HFF-Myc (cell line): ENCODE data around the gene USP40.

Experiments
- DNase-seq: peaks from one replicate; pipeline ENCODE4 v3.0.0-alpha.2; 2011; ENCODE audit warnings: low read depth; ENCODE audit errors: extremely low read depth
- H3K4me3 ChIP-seq: replicated peaks from 2 replicates; pipeline ENCODE4 v1.5.1; 2011; ENCODE audit warnings: low read depth, mild to moderate bottlenecking, control low read depth, low read length
- CTCF ChIP-seq: IDR thresholded peaks from 2 replicates; pipeline ENCODE4 v1.5.1; 2012; ENCODE audit warnings: mild to moderate bottlenecking, low read depth, low read length, control low read depth; ENCODE audit errors: missing control alignments

Gene USP40

GRCh38 chr2:233513953-233514655 is 52.5 kb downstream of the USP40 start:
- TF ChIP-seq CTCF: no peak
- H3K4me3 ChIP-seq: no peak overlapping the region
- DNase-seq: no peak

DNA sequence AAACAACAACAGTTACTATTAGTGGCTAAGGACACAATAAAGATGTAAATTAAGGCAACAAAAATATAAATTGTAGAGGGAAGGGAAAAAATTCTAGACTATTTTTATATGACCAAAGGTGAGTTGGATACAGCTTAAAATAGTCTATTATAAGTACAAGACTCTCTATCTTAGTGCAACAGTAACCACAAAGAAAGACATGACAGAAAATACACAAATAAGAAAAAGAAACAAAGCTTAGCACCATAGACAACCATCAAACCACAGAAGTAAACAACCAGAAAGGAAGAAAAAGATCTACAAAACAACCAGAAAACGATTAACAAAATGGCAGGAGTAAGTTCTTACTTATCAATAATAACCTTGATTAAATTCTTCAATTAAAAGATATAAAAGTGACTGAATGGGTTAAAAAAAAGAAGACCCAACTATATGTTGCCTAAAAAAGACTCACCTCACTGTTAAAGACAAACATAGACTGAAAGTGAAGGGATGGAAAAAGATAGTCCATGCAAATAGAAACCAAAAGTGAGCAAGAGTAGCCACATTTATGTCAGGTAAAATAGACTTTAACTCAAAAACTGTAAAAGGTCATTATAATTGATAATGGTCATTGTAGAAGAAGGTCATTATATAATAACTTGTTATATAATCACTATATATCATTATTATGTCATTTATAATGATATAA is 62.5 kb downstream of the USP40 start:
- DNase-seq: no peak
- no peak for TF ChIP-seq CTCF
- H3K4me3 ChIP-seq: no peak overlapping the region

GRCh38 chr2:233503481-233503880 is 63.1 kb downstream of the USP40 start:
- no peak for TF ChIP-seq CTCF
- H3K4me3 ChIP-seq: no peak overlapping the region
- no peak for DNase-seq

- H3K4me3 ChIP-seq: no peak overlapping the region
- no peak for TF ChIP-seq CTCF
- no peak for DNase-seq
Measured at GRCh38 chr2:233501198-233502076, 65.1 kb downstream of the USP40 start.

DNA sequence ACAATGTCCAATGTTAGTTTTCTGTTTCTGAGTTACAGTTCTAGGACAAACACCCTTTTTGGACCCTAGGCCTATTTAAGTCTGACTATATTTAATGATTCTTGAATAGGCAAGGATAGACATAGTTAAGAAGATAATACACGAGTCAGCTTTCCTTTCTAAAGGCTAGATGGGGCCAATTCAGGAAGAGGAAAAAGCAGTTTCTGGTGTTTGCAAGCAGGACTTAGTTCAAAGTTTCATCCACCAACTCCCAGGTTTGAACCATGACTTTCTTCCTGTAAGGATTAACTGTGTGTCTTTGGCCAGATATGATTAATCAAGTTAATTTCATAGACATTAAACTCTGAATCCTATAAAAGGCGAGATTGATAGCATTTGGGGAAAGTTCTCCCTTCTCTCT is 66.7 kb downstream of the USP40 start:
- no peak for TF ChIP-seq CTCF
- no peak overlapping the region for H3K4me3 ChIP-seq
- DNase-seq: no peak

DNA sequence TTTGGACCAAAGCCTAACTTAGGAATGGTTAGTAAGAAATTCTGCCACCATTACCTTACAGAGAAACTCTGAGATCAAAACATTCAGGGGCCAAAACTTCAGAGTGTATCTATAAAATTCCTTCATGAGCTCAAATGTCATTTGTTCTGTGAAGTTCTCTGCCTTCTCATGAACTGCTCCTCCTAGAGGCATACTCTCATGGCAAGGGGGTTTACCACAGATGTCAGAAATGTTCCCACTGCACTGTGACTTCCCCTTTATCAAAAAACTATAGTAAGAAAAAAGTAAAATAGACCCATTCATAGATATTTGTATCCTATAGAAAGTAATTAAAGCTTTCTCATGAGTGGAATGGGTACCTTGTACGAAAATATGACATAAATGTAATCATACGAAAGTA is 68.5 kb downstream of the USP40 start:
- no peak overlapping the region for H3K4me3 ChIP-seq
- DNase-seq: no peak
- TF ChIP-seq CTCF: no peak
